Measurements from ENCODE around the gene CTSV. TPM values are rescaled to one million over a fixed set of nuclear protein-coding genes. Genes with fewer than 3 reads are reported as not detected.

CTSV gene
- total and polyA plus RNA-seq, 4 donors = 0.31 to 1.8 (median 0.52) TPM

GRCh38 chr9:97067490-97067889 lies 28.5 kb upstream of the CTSV start:
- Histone ChIP-seq H3K27me3 (ENCODE audit: control insufficient read depth in 3 of 3, insufficient read depth in 3 of 3, low read length in 2 of 3) (no peaks in the 10 kb centered on the region), H3K27ac (ENCODE audit: low read depth in 1 of 2, low read length in 1 of 2) (no peak overlapping the region), H3K36me3 (ENCODE audit: control insufficient read depth in 4 of 4, insufficient read depth in 4 of 4, low read length in 4 of 4) (no peaks in the 10 kb centered on the region), H3K4me3 (no peak overlapping the region), H3K9me3 (ENCODE audit: control insufficient read depth in 4 of 4, insufficient read depth in 3 of 4, low read length in 3 of 4) (peaks cover 0 to 3% (median 0%) of the 10 kb centered on the region in 4 donors), H3K4me1 (ENCODE audit: control insufficient read depth in 5 of 5, insufficient read depth in 5 of 5, low read length in 5 of 5) (no peaks in the 10 kb centered on the region), H3K9ac (ENCODE audit: insufficient read depth in 1 of 2, low read length in 2 of 2) (no peak overlapping the region)
- WGBS, 2 donors = 94% methylated on average over 19 of the region's 19 CpGs
- TF ChIP-seq CTCF (IDR thresholded peaks at IDR 0.05; ENCODE audit: control extremely low read depth, extremely low read depth) = no peak
- no peak for DNase-seq
- ATAC-seq (ENCODE audit: insufficient read depth, low FRiP score) = no peak

GRCh38 chr9:97064176-97064575 lies 25.2 kb upstream of the CTSV start:
- WGBS, 2 donors = 46 to 49% methylated on average over 2 of the region's 2 CpGs
- no peak for ATAC-seq (ENCODE audit: insufficient read depth, low FRiP score)
- Histone ChIP-seq H3K27ac (ENCODE audit: low read depth in 1 of 2, low read length in 1 of 2) (no peak overlapping the region), H3K27me3 (ENCODE audit: control insufficient read depth in 3 of 3, insufficient read depth in 3 of 3, low read length in 2 of 3) (no peaks in the 10 kb centered on the region), H3K36me3 (ENCODE audit: control insufficient read depth in 4 of 4, insufficient read depth in 4 of 4, low read length in 4 of 4) (no peaks in the 10 kb centered on the region), H3K9ac (ENCODE audit: insufficient read depth in 1 of 2, low read length in 2 of 2) (no peak overlapping the region), H3K4me3 (no peak overlapping the region), H3K9me3 (ENCODE audit: control insufficient read depth in 4 of 4, insufficient read depth in 3 of 4, low read length in 3 of 4) (peaks cover 0 to 3% (median 0%) of the 10 kb centered on the region in 4 donors), H3K4me1 (ENCODE audit: control insufficient read depth in 5 of 5, insufficient read depth in 5 of 5, low read length in 5 of 5) (no peaks in the 10 kb centered on the region)
- no peak for TF ChIP-seq CTCF (IDR thresholded peaks at IDR 0.05; ENCODE audit: control extremely low read depth, extremely low read depth)
- DNase-seq = no peak

GRCh38 chr9:97060796-97061195 lies 21.9 kb upstream of the CTSV start:
- no peaks in the 10 kb centered on the region for H3K36me3 ChIP-seq (ENCODE audit: control insufficient read depth in 4 of 4, insufficient read depth in 4 of 4, low read length in 4 of 4)
- DNase-seq = no peak
- TF ChIP-seq CTCF (IDR thresholded peaks at IDR 0.05; ENCODE audit: control extremely low read depth, extremely low read depth) = no peak
- H3K9me3 ChIP-seq (ENCODE audit: control insufficient read depth in 4 of 4, insufficient read depth in 3 of 4, low read length in 3 of 4) = peaks cover 0 to 4% (median 0%) of the 10 kb centered on the region in 4 donors
- no peak overlapping the region for H3K27ac ChIP-seq (ENCODE audit: low read depth in 1 of 2, low read length in 1 of 2)
- ATAC-seq (ENCODE audit: insufficient read depth, low FRiP score) = no peak
- H3K4me1 ChIP-seq (ENCODE audit: control insufficient read depth in 5 of 5, insufficient read depth in 5 of 5, low read length in 5 of 5) = no peaks in the 10 kb centered on the region
- whole genome bisulfite sequencing, 2 donors = 91 to 92% methylated on average over 3 of the region's 3 CpGs
- H3K27me3 ChIP-seq (ENCODE audit: control insufficient read depth in 3 of 3, insufficient read depth in 3 of 3, low read length in 2 of 3) = no peaks in the 10 kb centered on the region
- no peak overlapping the region for H3K4me3 ChIP-seq
- H3K9ac ChIP-seq (ENCODE audit: insufficient read depth in 1 of 2, low read length in 2 of 2) = no peak overlapping the region

GRCh38 chr9:97059626-97060025 lies 20.7 kb upstream of the CTSV start:
- no peaks in the 10 kb centered on the region for H3K4me1 ChIP-seq (ENCODE audit: control insufficient read depth in 5 of 5, insufficient read depth in 5 of 5, low read length in 5 of 5)
- H3K36me3 ChIP-seq (ENCODE audit: control insufficient read depth in 4 of 4, insufficient read depth in 4 of 4, low read length in 4 of 4) = no peaks in the 10 kb centered on the region
- no peak for TF ChIP-seq CTCF (IDR thresholded peaks at IDR 0.05; ENCODE audit: control extremely low read depth, extremely low read depth)
- H3K27me3 ChIP-seq (ENCODE audit: control insufficient read depth in 3 of 3, insufficient read depth in 3 of 3, low read length in 2 of 3) = no peaks in the 10 kb centered on the region
- DNase-seq (no peak), ATAC-seq (ENCODE audit: insufficient read depth, low FRiP score) (no peak)
- H3K27ac ChIP-seq (ENCODE audit: low read depth in 1 of 2, low read length in 1 of 2) = no peak overlapping the region
- no peak overlapping the region for H3K9ac ChIP-seq (ENCODE audit: insufficient read depth in 1 of 2, low read length in 2 of 2)
- WGBS, 2 donors = 81 to 92% methylated on average over 3 of the region's 3 CpGs
- peaks cover 0 to 2% (median 0%) of the 10 kb centered on the region in 4 donors for H3K9me3 ChIP-seq (ENCODE audit: control insufficient read depth in 4 of 4, insufficient read depth in 3 of 4, low read length in 3 of 4)
- H3K4me3 ChIP-seq = no peak overlapping the region

Measured in lung (tissue), 12 donors.